Gastroesophageal sphincter (tissue), 3 donors: ENCODE results near the gene PER3.

Experiments
- CTCF ChIP-seq, 4 experiments: fragments of 200-600 bp in 2 of 4; fragments of 450-650 bp in 2 of 4; sonication (generic) in 1 of 4; IDR thresholded peaks; one replicate each; pipeline ENCODE4 v1.5.1; 2017 to 2019; ENCODE audit warnings: antibody characterized with exemption in 4 of 4, mild to moderate bottlenecking in 2 of 4, moderate library complexity in 2 of 4
- POLR2A ChIP-seq, 2 donors: fragments of 450-650 bp; IDR thresholded peaks; one replicate each; pipeline ENCODE4 v1.6.1; 2017; ENCODE audit warnings: antibody characterized with exemption in 2 of 2, mild to moderate bottlenecking in 2 of 2, moderate library complexity in 1 of 2
- POLR2AphosphoS5 ChIP-seq: sonication (generic); formaldehyde crosslinking; IDR thresholded peaks from one replicate; pipeline ENCODE4 v1.6.1; 2017; ENCODE audit warnings: antibody characterized with exemption

DNA sequence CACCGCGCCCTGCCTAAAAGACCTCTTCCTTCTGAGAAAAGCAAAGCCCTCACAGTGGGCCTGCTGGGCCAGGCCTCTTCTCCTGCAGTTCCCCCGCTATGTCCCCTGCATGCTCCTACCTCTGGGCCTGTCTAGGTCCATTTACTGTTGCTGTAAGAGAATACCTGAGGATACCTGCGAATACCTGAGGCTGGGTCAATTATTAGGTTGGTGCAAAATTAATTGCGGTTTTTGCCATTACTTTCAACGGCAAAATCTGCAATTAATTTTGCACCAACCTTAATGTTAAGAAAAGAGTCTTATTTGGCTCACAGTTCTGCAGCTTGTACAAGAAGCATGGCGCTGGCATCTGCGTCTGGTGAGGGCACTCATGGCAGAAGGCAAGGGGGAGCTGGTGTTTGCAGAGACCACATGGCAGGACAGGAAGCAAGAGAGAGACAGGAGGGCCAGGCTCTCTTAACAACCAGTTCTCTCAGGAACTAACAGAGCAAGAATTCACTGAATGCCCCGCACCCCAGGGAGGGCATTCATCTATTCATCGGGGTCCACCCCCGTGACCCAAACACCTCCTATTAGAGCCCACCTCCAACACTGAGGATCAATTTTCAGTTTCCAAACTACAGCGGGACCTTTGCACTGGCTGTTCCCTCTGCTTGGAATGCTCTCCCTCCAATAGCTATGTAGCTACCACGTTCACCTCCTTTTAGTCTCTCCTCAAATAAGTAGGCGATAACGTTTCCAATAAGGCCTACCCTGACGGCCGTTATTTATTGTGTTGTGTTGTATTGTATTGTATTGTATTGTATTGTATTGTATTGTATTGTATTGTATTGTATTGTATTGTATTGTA, 78.3 kb downstream of the PER3 start:
- TF ChIP-seq CTCF (IDR thresholded peaks at IDR 0.05), result no peak
- no peak for TF ChIP-seq POLR2A (IDR thresholded peaks at IDR 0.05)
- no peak for TF ChIP-seq POLR2AphosphoS5
